ENCODE data around the gene ANO4.

The ANO4 gene

DNA sequence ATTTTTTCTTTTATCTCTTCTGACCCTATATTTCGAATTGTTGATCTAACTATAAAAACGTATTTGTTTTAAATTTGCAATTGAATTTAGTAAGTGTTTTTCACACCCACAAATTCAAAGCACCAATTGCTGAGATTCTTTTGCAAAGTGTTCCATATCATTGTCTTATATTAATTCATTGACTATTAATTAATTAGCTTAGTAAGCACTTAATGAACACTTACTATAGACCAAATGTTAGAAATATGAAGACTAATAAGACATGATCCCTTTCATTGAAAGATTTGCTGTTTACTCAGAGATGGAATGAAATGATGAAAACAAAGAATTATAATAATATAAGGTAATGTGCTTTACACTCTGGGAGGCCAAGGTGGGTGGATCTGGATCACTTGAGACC is 14.2 kb downstream of the ANO4 start:
- DNase-seq (ENCODE audit: low read depth), result no peak

DNA sequence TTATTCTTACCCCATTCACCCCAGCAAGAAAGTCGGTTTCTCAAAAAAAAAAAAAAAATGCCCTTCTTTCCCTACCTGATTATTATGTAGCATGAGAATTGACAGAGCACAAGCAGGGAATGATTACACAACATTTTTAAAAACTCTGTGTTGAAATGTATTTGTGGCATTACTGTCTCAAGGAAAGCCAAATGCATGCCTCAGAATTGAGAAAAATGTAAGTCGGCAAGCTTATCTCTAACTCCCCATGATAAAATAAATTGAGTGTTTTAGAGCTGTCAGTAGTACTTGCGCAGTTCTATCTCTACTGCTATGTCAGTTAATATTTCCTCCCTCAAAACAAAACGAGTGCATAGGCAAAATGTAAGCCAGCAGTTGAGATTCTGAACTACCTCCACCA is 25.7 kb downstream of the ANO4 start:
- no peak for DNase-seq (ENCODE audit: low read depth)

- DNase-seq (ENCODE audit: low read depth), result no peak
Measured at GRCh38 chr12:100823963-100824362, 29.4 kb downstream of the ANO4 start.

- DNase-seq (ENCODE audit: low read depth), result no peak
Measured at GRCh38 chr12:100824476-100824875, 29.9 kb downstream of the ANO4 start.

GRCh38 chr12:100826323-100826722 is 31.7 kb downstream of the ANO4 start:
- DNase-seq (ENCODE audit: low read depth), result no peak

GRCh38 chr12:100827901-100828520 is 33.4 kb downstream of the ANO4 start:
- no peak for DNase-seq (ENCODE audit: low read depth)

GRCh38 chr12:100830003-100830795 is 35.6 kb downstream of the ANO4 start:
- DNase-seq (ENCODE audit: low read depth), result no peak

DNA sequence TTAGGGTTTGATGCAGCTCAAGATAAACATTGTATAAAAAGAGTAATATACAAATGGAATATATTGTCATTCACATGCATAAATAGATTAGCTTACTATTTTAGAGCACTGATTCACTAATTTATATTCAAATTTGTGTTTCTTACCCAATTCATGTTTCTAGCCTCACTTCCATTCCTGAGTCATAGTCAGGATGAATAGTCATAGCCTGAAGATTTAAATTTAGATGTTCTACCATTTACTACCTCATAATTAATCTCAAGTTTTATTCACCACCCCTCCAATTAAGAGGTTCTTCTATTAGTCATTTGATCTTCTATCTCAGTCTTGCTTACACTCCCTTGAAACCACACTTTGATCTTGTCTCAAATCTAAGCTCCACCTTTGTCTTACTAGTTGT is 38.7 kb downstream of the ANO4 start:
- DNase-seq (ENCODE audit: low read depth), result no peak

- DNase-seq (ENCODE audit: low read depth), result no peak
Measured at GRCh38 chr12:100840748-100841147, 46.2 kb downstream of the ANO4 start.

- no peak for DNase-seq (ENCODE audit: low read depth)
Measured at GRCh38 chr12:100842156-100842555, 47.6 kb downstream of the ANO4 start.

DNA sequence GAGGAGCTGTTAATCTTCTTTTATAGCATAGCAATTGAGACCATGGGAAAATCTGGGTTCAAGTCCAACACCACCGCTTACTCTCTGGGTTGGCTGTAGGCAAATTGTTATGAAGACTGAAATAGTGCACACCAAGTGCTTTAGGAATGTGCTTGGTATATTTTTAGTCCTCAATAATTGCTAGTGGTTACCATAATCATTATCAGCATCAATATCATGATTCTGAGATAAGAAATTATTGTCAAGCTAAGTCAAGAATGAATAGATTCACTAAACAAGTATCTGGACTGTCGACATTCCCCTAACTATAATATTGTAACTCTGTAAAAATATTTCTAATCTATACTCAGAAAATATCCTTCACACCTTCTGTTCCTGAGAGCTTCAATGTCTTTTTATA is 48.5 kb downstream of the ANO4 start:
- no peak for DNase-seq (ENCODE audit: low read depth)

- no peak for DNase-seq (ENCODE audit: low read depth)
Measured at GRCh38 chr12:100845095-100845494, 50.5 kb downstream of the ANO4 start.

DNA sequence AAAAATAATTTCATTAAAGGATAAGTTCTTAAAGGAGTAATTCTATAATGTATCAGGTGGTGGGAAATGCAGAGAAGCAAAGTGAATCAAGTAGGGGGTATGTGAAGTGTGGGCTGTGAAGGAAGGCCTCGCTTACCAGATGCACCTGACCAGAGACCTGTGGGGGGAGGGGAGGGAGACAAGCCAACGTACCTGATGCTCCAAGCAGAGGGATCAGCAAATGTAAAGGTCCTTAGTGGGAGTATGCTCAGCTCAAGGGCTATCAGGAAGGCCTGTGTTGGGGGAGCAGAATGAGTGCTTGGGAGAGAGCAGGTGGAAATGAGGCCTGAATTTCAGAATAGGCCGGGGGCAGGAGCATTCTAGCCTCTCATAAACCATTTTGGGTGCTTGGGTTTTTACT is 57.1 kb downstream of the ANO4 start:
- DNase-seq (ENCODE audit: low read depth), result no peak

GRCh38 chr12:100857418-100857817 is 62.8 kb downstream of the ANO4 start:
- no peak for DNase-seq (ENCODE audit: low read depth)

GRCh38 chr12:100857971-100858370 is 63.4 kb downstream of the ANO4 start:
- DNase-seq (ENCODE audit: low read depth), result no peak

DNA sequence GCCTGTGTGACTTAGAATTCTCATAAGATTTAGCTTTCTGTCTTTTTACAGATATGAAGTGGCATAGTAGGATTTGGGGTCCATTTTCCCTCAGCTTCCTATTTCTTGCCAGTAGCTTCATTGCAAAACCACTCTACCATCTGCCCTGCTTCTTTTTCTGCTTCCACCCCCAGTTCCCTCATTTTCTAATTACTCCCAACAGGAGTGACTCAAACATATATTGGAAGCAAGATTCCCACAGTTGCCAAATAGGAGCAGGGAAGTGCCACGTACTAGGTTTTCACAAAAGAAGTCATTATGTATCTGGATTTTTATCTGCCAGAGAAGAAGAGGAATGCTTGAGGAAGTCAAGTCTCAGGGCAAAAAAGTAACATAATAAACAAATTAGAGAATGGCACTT is 64.1 kb downstream of the ANO4 start:
- no peak for DNase-seq (ENCODE audit: low read depth)

- DNase-seq (ENCODE audit: low read depth), result no peak
Measured at GRCh38 chr12:100859063-100859627, 64.6 kb downstream of the ANO4 start.

DNA sequence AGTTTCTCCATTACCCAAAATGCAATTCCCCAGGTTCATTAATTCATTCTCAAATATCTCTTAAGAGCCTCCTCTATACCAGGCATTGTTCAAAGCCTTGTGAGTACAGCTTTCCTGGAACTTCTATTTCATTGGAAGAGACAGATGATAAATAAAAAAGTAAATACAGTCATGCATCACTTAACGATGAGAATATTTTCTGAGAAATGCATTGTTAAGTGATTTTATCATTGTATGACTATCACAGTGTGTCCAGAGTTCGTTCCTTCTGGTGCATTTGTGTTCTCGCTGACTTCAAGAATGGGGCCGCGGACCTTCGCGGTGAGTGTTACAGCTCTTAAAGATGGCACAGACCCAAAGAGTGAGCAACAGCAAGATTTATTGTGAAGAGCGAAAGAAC is 66.0 kb downstream of the ANO4 start:
- DNase-seq (ENCODE audit: low read depth), result no peak

DNA sequence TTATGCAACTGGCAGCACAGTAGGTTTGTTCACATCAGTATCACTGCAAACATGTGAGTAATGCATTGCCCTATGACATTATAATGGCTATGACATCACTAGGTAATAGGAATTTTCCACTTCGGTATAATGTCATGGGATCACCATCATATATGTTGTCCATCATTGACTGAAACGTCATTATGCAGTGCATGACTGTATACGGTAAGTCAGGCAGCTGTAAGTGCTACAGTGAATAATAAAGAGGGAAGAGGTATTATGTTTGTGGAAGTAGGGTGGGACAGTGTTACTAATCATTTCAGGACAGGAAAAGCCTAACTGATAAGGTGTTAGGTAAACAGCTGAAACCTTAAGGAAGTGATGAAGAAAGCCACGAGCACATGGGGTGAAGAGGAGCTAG is 68.1 kb downstream of the ANO4 start:
- no peak for DNase-seq (ENCODE audit: low read depth)

- DNase-seq (ENCODE audit: low read depth), result no peak
Measured at GRCh38 chr12:100864366-100864765, 69.8 kb downstream of the ANO4 start.

DNA sequence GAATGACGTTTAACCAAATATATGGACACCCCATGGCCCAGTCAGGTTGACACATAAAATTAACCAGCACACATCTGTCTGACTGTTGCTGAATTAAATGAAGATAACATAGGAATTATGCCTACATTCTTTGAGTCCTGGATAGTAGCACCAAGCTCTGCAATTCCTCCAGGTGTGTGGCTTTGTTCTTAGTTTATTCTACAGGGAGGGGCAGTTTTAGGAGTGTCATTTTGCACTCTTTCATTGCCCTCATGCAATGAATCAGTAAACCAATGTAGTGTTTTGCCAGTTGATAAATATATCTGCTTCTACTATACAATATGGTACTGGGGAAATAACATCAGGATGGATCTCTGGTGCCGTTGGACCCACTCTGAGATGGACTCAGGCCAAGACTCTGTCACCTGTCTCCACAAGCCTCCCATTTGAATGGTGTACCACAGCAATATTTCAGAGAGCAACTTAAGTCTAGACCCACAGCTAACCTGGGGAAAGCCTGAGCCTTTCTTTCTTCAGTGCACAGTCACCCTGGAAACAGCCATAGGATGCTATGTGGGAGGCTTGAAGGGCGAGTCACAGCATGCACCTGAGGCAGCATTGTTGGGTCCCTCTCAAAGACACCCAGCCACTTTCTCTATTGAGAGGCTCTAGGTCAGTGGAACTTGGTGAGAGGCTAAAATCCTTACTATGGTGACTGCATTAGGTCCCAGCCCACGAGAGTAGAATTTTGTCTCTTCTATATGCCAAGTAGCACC is 73.2 kb downstream of the ANO4 start:
- no peak for DNase-seq (ENCODE audit: low read depth)

DNA sequence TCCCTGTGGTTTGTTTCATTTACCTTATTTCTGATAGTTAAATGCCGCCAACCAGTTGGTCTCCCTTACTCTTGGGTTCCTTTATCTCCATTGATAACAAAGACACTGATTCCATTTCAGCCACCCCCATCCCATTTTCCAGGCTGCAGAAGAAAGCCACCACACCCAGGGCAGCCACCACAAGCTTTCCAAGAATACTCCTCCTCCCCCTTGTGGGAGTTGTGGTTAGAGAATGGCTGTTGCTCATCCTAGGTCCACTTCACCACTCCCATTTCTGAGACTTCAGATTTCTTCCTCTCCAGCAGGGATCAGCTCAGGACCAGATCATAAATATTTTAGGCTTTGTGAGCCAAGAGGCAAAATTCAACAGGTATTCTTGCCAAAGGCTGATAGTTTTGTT is 73.9 kb downstream of the ANO4 start:
- no peak for DNase-seq (ENCODE audit: low read depth)

DNA sequence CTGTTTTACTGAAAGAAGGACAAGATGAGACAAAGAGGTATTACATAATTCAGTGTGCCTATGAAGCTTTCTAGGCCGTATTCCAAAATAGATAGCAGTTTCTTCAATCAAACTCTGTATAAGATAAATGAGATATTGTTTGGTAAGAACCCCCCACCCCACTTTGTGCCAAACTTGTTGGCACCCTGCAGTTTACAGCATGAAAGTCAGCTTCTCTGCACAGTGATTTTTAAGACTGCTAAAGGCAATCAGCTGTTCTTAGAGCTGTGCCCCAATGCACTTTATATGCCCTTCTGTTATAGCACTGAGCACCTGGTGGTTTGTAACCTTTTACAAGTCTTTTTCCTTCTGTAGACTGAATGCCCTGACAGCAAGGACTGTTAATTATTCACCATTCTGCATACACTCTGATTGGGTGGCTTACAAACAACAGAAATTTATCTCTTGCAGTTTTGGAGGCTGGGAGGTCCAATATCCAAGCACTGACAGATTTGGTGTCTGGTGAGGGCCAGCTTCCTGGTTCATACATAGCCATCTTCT is 76.7 kb downstream of the ANO4 start:
- DNase-seq (ENCODE audit: low read depth), result no peak
